HAP-1 (cell line): ENCODE data around the gene DOK1.

Experiments
- DNase-seq, 2 experiments: peaks; one replicate each; pipeline ENCODE4 v3.0.0-alpha.2; 2016 to 2020; ENCODE audit warnings: low spot score in 2 of 2
- H3K27me3 ChIP-seq: fragments of 250-450 bp; sonication (Bioruptor Pico); 2 replicates; pipeline ENCODE4 v1.5.1; 2020; ENCODE audit warnings: low read depth, mild to moderate bottlenecking, moderate library complexity
- H3K36me3 ChIP-seq: fragments of 250-450 bp; sonication (Bioruptor Pico); replicated peaks from 2 replicates; pipeline ENCODE4 v1.5.1; 2020; ENCODE audit warnings: mild to moderate bottlenecking
- H3K4me1 ChIP-seq: fragments of 250-450 bp; sonication (Bioruptor Pico); 2 replicates; pipeline ENCODE4 v1.5.1; 2020; ENCODE audit warnings: mild to moderate bottlenecking
- H3K4me3 ChIP-seq: fragments of 250-450 bp; sonication (Bioruptor Pico); 2 replicates; pipeline ENCODE4 v1.5.1; 2020; ENCODE audit warnings: mild to moderate bottlenecking, moderate library complexity
- H3K9me3 ChIP-seq: fragments of 250-450 bp; sonication (Bioruptor Pico); 2 replicates; pipeline ENCODE4 v1.5.1; 2020; ENCODE audit warnings: mild to moderate bottlenecking, moderate library complexity
- in situ Hi-C: fragments of 300-500 bp; cut with MboI; formaldehyde crosslinking; loops from 3 replicates; pipeline ENCODE4 v1.14.3; 2020; ENCODE audit warnings: low sequenced_read_pairs, inconsistent platforms, mixed read lengths

Gene DOK1

DNA sequence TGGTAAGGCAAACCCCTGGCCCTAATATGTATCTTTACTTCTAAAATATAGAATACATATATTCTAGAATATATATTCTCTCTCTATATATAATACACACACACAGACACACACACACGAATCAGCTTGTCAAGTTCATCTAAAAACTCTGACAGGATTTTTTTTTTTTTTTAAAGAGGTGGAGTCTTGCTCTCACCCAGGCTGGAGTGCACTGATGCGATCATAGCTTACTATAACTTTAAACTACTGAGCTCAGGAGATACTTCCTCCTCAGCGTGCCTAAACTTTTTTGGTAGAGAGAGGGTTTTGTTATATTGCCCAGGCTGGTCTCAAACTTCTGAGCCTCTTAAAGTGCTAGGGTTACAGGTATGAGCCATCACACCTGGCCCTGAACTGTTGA lies 45.2 kb downstream of the DOK1 start:
- no peak for DNase-seq
- Histone ChIP-seq H3K36me3 (no peaks in the 10 kb centered on the region), H3K4me3 (no peak overlapping the region), H3K9me3 (no peaks in the 10 kb centered on the region), H3K27me3 (peaks cover 15% of the 10 kb centered on the region), H3K4me1 (no peaks in the 10 kb centered on the region)
- in situ Hi-C loops, result no loop called here

DNA sequence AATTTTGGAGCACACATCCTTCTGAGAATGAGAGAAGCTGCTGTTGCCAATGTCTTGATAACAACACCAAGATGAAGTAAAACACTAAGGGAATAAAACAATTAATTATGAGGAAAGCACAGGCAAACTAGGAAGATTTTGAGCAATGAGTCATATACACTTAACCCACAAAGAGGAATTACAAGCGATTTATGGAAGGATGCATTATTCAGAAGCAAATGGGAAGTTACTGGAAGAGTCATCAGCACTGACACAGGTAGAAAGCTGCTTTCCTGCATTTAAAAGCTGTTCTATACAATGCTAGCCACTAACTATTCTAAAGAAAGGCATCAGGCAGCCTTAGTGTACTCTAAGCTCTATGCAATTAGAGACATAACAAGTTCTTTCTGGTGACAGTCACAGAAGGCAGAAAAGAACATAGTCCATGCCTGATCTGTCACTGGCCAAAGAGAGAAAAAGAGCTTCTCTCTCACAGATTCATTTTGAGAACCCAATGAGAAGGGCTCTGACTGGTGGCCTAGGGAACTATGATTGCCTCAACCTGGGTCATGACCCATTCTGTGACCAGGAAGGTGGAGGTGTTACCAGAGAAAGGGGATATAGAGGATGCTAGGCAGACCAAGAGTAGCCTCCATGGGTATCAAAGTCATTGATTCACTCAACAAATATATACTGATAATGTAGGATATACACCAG lies 48.2 kb downstream of the DOK1 start:
- in situ Hi-C loops, result no loop called here
- Histone ChIP-seq H3K4me3 (no peak overlapping the region), H3K27me3 (peaks cover 15% of the 10 kb centered on the region), H3K4me1 (no peaks in the 10 kb centered on the region), H3K9me3 (no peaks in the 10 kb centered on the region), H3K36me3 (no peaks in the 10 kb centered on the region)
- no peak for DNase-seq

DNA sequence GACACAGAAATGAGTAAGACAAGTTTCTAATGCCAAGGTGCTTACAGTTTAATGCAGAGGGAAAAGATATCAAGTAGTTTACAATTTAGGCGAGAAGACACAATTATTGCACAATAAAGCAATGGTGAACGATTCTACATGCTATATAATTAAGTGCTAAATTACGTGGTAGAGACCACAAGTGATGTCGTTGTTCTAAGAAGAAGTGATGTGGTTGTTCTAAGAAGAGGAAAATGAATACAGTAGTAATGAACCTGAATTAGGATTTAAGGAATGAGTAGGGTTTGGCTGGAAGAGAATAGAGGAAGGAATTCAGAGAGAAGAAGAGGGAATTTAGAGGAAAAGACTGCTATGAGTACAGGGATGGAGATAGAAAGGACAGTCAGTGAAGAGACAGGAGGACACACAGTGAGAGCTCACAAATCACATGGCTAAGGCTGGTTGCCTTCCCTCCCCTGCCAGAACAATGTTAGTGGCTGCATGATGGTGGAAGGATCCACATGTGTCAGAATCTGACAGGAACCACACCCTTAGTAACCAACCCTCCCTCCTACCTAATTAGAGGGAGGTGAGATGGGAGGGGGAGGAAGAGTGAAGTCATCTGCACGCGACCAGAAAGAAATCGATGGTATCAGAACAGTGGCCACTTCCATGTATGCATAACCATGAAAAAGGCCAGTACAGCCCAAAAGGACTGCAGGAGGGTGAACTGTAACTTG lies 48.9 kb downstream of the DOK1 start:
- no peaks in the 10 kb centered on the region for H3K36me3 ChIP-seq
- peaks cover 18% of the 10 kb centered on the region for H3K27me3 ChIP-seq
- H3K4me1 ChIP-seq, result no peaks in the 10 kb centered on the region
- no peak for DNase-seq
- no peak overlapping the region for H3K4me3 ChIP-seq
- no peaks in the 10 kb centered on the region; the same call in 1 of the 2 replicates for H3K9me3 ChIP-seq
- in situ Hi-C loops, result no loop called here

DNA sequence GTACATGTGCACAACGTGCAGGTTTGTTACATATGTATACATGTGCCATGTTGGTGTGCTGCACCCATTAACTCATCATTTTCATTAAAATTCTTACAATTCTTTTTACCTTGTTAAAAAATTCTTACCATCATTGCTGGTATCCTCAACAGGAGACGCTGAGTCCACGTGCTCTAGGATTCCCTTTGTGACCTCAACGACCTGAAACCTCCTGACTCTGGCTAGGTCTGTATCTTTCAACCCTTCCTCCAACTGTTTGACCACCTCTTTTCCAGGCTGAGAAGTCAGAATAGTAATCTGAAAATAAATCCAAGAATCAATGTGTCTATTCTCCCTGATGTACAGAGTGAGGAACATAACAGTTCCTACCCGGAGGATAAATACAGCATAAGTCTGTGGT lies 52.4 kb downstream of the DOK1 start:
- peaks cover 16% of the 10 kb centered on the region; the same call in 1 of the 2 replicates for H3K27me3 ChIP-seq
- DNase-seq, result no peak
- H3K9me3 ChIP-seq, result no peaks in the 10 kb centered on the region; the same call in none of the 2 replicates
- H3K36me3 ChIP-seq, result no peaks in the 10 kb centered on the region
- H3K4me1 ChIP-seq, result no peaks in the 10 kb centered on the region
- in situ Hi-C loops, result no loop called here
- no peak overlapping the region for H3K4me3 ChIP-seq
